HG02852 (cell line): Measurements from ENCODE around the gene HOXC11.

ENCODE experiments used
- ATAC-seq: cut with Tn5 transposase; IDR thresholded peaks from one replicate; pipeline ENCODE4 v1.9.1; 2021; ENCODE audit warnings: mild to moderate bottlenecking, moderate library complexity; ENCODE audit not compliant: unreplicated experiment

The HOXC11 gene

DNA sequence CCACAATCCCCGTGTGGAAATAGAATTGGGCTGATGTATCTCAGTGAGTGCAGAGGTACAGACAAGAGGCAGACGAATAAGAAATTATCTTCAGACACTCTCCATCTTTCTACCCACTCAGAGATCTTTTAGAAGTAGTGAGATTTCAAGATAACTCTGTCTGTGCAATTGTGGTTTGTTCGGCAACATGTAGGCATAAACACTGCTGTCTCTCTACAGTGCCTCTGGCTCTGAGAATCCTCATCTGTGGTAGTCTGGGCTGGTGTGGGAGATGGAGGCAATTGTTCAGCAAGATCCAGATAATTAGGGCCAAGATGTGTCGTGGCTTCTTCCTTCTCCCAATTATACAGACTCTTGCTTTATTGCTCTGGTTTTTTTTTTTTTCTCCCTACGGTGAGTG lies 31.2 kb upstream of the HOXC11 start:
- ATAC-seq = no peak

DNA sequence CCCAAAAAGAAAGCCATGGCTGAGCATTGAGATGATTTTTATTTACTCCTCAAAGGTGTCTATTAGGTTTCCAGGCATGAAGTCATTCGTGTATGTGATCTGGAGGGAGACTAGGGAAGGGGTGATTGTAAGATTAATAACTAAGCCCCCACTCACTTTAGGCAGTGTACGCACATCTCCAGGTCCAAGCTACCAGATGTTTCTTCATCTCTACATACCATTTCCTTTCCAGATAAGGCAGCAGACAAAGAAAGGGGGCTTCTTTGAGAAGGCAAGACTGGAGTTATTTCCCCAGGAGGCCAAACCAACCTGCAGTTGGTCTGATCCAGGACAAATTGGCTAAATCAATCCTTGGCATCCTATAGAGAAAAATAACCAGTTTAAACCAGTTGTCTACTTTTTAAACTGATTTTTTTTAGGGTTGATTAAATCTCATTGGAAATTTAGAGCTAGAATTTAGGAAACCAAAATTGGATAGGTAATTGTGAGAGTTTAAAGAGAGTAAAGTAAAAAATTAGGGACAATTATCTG lies 30.4 kb upstream of the HOXC11 start:
- no peak for ATAC-seq

- no peak for ATAC-seq
These were observed 28.7 kb upstream of the HOXC11 start for GRCh38 chr12:53944209-53944608.

DNA sequence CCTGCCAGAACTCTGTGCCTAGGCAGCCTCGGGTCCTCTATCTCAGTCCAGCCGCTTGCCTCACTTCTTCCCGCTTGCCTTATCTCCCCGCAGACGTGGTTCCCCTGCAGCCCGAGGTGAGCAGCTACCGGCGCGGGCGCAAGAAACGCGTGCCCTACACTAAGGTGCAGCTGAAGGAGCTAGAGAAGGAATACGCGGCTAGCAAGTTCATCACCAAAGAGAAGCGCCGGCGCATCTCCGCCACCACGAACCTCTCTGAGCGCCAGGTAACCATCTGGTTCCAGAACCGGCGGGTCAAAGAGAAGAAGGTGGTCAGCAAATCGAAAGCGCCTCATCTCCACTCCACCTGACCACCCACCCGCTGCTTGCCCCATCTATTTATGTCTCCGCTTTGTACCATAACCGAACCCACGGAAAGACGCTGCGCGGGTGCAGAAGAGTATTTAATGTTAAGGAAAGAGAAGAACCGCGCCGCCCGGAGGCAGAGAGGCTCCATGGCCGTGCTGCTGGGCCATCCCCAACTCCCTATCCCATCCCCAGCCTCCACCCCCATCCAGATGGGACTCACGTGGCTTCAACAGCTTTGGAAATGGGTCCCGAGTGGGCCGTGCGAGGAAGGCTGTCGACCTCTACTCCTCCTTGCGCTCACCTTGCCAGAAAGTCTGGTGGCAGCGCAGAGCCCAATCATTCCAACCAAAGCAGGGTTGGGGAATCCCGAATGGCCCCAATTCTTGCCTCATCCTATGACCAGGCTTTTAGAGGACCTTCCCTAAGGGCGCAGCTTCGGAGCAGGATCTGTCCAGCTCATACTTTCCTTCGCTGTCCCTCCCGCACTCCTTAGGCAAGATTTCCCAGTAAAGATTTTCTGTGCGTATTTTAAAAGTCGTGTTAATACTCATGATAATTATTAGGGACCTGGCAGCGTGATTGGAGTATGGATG lies 27.7 kb upstream of the HOXC11 start:
- ATAC-seq = no peak

GRCh38 chr12:53947743-53948142 lies 25.2 kb upstream of the HOXC11 start:
- no peak for ATAC-seq

DNA sequence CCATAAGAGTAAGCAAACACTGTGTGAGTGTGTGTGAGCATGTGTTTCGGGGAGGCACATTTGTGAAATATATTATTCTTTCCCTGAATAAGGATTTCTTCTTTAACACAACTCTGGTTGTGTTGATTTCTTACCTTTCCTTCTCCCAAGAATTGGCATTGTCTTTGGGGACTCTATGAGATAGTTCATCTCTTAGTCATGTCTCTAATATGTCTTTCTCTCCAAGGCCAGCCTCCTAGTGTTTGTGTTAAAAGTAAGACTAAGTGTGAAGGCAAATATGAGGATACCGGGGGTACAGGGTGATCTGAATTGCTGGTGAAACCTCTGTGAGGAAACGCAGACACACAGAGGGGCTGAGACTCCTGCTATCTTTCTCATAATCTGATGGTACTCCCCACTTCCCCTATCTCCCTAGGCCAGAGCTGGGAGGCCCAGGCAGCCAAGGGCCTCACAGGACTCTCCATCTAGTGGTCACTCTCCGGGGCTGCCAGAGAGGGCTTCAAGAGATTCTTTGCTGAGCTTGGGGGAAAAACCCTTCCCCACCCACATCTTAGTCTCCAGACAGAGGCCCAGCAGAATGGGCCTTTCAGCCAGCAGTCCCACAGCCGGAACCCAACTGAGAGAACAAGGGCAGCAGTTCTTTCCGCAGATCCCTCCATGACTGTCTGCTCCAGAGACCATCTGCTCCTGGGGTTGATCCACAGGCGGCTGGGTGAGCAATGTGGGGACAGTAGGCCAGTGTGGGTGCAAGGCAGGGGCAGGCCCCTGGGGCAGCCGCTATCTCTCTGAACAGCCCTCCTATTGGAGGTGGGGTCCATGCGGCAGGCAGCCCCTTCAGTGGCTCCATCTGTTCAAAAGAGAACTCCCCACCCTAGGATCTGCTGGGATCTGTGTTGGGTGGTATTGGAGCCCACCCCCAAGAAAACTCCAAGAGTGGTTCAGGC lies 24.0 kb upstream of the HOXC11 start:
- ATAC-seq = no peak

DNA sequence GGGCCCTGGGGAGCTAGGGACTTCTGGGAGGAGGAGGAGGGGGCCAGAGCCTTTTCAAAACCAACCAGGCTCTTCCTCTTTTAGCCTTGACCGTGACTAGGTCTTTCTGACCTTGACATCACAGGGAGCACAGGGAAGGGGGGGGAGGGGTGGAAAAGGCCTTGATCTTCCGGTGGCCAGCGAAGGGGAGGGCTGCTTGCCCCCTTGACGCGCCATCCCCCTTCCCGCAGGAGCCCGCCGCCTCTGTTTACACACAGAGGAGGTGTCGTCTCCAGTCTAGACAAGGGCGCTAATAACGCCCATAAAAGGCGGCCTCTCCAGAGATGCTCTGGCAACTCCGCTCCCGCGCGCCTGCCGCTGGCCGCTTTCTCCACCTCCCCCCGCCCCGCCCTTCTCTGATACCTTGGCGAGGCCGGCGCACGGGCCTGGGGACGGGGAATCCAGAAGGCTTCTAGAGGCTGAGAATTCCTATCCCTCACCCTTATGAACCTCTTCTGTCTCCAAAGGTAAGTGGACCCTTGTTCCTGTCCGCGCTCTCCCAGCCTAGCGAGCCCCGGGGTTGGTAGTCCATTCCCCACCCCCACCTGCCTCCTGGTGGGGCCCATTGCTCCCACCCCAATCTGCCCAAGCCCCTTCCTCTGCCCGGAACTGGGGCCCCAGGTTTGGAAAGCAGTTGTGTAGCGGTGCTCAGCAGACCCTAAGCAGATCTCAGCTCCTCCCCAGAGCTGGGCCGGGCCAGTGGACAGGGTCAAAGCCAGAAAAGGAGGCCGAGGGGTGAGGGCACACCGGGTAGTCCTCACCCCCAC lies 23.1 kb upstream of the HOXC11 start:
- ATAC-seq = no peak

GRCh38 chr12:53950437-53950773 lies 22.5 kb upstream of the HOXC11 start:
- no peak for ATAC-seq

- no peak for ATAC-seq
These were observed 21.9 kb upstream of the HOXC11 start for GRCh38 chr12:53950789-53951576.

GRCh38 chr12:53951577-53952334 lies 21.2 kb upstream of the HOXC11 start:
- ATAC-seq = no peak

- no peak for ATAC-seq
These were observed 20.6 kb upstream of the HOXC11 start for GRCh38 chr12:53952335-53952694.

- ATAC-seq = no peak
These were observed 19.8 kb upstream of the HOXC11 start for GRCh38 chr12:53952871-53953734.

DNA sequence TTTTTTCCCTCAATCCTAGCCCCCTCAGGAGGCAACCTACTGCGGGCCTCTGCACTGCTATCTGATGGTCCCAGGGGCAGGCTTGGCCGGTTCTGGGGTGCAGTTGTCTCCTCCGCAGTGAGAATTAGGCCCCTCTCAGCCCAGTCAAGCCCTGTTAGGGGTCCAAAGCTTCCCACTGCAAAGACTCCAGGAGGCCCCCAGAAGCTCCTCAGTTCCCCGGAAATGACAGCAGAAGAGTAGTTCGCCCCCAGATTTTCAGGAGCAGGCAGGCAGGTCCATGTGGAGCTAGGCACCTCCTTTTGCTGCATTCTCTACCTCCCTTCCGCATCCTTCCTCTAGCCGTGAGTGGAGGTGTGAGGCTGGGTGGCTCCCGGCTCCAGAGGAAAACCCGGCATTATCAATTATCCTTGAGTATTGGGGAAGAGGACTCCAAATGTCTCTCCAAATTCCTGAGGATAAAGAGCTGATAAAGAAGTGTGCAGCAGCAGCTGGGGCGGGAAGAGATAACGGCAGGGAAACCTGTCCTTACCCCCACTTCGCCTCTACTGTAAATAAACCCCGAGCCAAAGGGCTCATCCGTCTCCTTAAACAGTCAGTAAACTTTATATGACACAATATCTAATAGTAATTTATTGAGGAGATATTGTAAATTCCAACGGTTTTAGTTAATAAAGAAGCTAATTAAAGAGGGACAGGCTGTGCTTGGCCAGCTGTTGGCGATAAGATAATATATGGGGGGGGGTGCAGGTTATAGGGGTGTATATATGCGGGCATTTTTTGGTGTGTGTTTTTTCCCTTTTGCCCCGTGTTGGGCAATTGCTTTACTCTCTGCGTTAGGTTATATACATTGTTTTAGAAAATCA lies 18.9 kb upstream of the HOXC11 start:
- ATAC-seq = no peak

- no peak for ATAC-seq
These were observed 18.3 kb upstream of the HOXC11 start, which contains the start of gene HOXC12 for GRCh38 chr12:53954694-53955035. HOXC12 (plus strand) TSS chr12:53954903; CDS start chr12:53954930, 27 bp downstream.

DNA sequence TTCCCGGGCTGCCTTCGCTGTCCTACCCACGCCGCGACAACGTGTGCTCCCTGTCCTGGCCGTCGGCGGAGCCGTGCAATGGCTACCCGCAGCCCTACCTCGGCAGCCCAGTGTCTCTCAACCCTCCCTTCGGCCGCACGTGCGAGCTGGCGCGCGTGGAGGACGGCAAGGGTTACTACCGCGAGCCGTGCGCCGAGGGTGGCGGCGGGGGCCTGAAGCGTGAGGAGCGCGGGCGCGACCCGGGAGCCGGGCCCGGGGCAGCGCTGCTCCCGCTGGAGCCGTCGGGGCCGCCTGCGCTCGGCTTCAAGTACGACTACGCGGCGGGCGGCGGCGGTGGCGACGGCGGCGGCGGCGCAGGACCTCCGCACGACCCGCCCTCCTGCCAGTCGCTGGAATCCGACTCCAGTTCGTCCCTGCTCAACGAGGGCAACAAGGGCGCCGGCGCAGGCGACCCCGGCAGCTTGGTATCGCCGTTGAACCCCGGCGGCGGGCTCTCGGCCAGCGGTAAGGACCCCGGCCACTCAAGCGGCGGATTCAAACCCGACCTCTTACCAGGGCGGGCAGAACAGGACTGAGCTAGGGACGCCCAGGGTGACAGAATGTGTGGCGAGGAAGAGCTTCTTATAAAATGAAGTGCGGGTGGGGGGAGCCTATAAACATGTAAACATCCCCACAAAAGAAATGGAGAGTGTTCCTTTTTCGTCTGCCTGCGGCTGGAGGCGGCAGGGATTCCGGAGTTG lies 17.7 kb upstream of the HOXC11 start:
- ATAC-seq = no peak

GRCh38 chr12:53955776-53956250 lies 17.1 kb upstream of the HOXC11 start:
- no peak for ATAC-seq
